NT2/D1 (cell line): Measurements from ENCODE around the gene KCTD17.

Experiments used
- SUZ12 ChIP-seq: IDR thresholded peaks from 2 replicates; pipeline ENCODE4 v1.6.1; 2011; ENCODE audit not compliant: insufficient read length, insufficient read depth; ENCODE audit errors: extremely low read depth
- YY1 ChIP-seq: IDR thresholded peaks from 2 replicates; pipeline ENCODE4 v1.6.1; 2011; ENCODE audit not compliant: insufficient read length, insufficient read depth

- no peak for TF ChIP-seq YY1
- no peak for TF ChIP-seq SUZ12
These were observed 30.8 kb downstream of the KCTD17 start for GRCh38 chr22:37082251-37082873.
